Peyer's patch (tissue), 4 donors: ENCODE measurements around the gene SRA1. TPM values are rescaled to one million over a fixed set of nuclear protein-coding genes. Genes with fewer than 3 reads are reported as not detected.

Experiments
- DNase-seq, 3 donors: peaks; one replicate each; pipeline ENCODE4 v3.0.0-alpha.2; 2017 to 2019
- H3K27ac ChIP-seq, 4 donors: fragments of 200-600 bp; sonication (generic); one replicate each; pipeline ENCODE4 v1.5.1; 2016 to 2019
- H3K27me3 ChIP-seq, 2 donors: fragments of 200-600 bp; sonication (generic); one replicate each; pipeline ENCODE4 v1.5.1; 2019
- H3K36me3 ChIP-seq, 3 donors: fragments of 200-600 bp; sonication (generic); one replicate each; pipeline ENCODE4 v1.5.1; 2016 to 2019
- H3K4me1 ChIP-seq, 4 donors: fragments of 200-600 bp; sonication (generic); one replicate each; pipeline ENCODE4 v1.5.1; 2016 to 2019
- H3K4me3 ChIP-seq, 4 donors: fragments of 200-600 bp; sonication (generic); 1 replicate in 3 of 4; 2 replicates in 1 of 4; pipeline ENCODE4 v1.5.1; 2016 to 2019; ENCODE audit warnings: mild to moderate bottlenecking in 1 of 4
- H3K9me3 ChIP-seq, 4 donors: fragments of 200-600 bp; sonication (generic); one replicate each; pipeline ENCODE4 v1.5.1; 2016 to 2019; ENCODE audit warnings: mild to moderate bottlenecking in 1 of 4
- POLR2A ChIP-seq, 2 donors: fragments of 450-650 bp; IDR thresholded peaks; one replicate each; pipeline ENCODE4 v1.5.1; 2017; ENCODE audit warnings: antibody characterized with exemption in 2 of 2, mild to moderate bottlenecking in 2 of 2, moderate library complexity in 2 of 2
- total RNA-seq, 4 donors: library from RNA; depleted of rRNA; stranded (reverse); fragments of >200 nt; gene quantifications; one replicate each; pipeline ENCODE4 v1.1.0, GENCODE V29; 2016
- TF ChIP-seq, protein P1 (sequence below), 6 experiments: fragments of 450-650 bp in 4 of 6; fragments of 200-600 bp in 2 of 6; sonication (generic) in 1 of 6; IDR thresholded peaks; one replicate each; pipeline ENCODE4 v1.5.1; 2017 to 2019; ENCODE audit warnings: antibody characterized with exemption in 6 of 6, mild to moderate bottlenecking in 3 of 6, moderate library complexity in 1 of 6

Gene SRA1
- total RNA-seq, 4 donors from 2014 or later: 19.8 to 38.6 (median 27.5) TPM

- H3K4me1 ChIP-seq: no peaks in the 10 kb centered on the region
- no peaks in the 10 kb centered on the region for H3K36me3 ChIP-seq
- peak in 2 of 3 donors; percentile 71 for DNase-seq
- TF ChIP-seq POLR2A (IDR thresholded peaks at IDR 0.05): no peak
- TF ChIP-seq, protein P1, sequence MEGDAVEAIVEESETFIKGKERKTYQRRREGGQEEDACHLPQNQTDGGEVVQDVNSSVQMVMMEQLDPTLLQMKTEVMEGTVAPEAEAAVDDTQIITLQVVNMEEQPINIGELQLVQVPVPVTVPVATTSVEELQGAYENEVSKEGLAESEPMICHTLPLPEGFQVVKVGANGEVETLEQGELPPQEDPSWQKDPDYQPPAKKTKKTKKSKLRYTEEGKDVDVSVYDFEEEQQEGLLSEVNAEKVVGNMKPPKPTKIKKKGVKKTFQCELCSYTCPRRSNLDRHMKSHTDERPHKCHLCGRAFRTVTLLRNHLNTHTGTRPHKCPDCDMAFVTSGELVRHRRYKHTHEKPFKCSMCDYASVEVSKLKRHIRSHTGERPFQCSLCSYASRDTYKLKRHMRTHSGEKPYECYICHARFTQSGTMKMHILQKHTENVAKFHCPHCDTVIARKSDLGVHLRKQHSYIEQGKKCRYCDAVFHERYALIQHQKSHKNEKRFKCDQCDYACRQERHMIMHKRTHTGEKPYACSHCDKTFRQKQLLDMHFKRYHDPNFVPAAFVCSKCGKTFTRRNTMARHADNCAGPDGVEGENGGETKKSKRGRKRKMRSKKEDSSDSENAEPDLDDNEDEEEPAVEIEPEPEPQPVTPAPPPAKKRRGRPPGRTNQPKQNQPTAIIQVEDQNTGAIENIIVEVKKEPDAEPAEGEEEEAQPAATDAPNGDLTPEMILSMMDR (IDR thresholded peaks at IDR 0.05): peak in 4 of 6 experiments; percentile 20 to 55 (median 52)
- H3K4me3 ChIP-seq: no peak overlapping the region
- H3K9me3 ChIP-seq: no peaks in the 10 kb centered on the region
- H3K27me3 ChIP-seq: no peaks in the 10 kb centered on the region
- H3K27ac ChIP-seq: no peak overlapping the region
These were observed 18.0 kb upstream of the SRA1 start for GRCh38 chr5:140575309-140575708.

GRCh38 chr5:140574165-140574564 is 16.9 kb upstream of the SRA1 start:
- no peak for TF ChIP-seq POLR2A (IDR thresholded peaks at IDR 0.05)
- TF ChIP-seq, protein P1 (IDR thresholded peaks at IDR 0.05): no peak
- H3K4me3 ChIP-seq: no peak overlapping the region
- H3K27me3 ChIP-seq: no peaks in the 10 kb centered on the region
- H3K9me3 ChIP-seq: no peaks in the 10 kb centered on the region
- no peaks in the 10 kb centered on the region for H3K36me3 ChIP-seq
- H3K27ac ChIP-seq: no peak overlapping the region
- peaks cover 0 to 8% (median under 1%) of the 10 kb centered on the region in 4 donors for H3K4me1 ChIP-seq
- peak in 1 of 3 donors; percentile 45 for DNase-seq

GRCh38 chr5:140573683-140574082 is 16.4 kb upstream of the SRA1 start:
- peak in 1 of 3 donors; percentile 30 for DNase-seq
- Histone ChIP-seq H3K4me1 (peaks cover 0 to 13% (median 3%) of the 10 kb centered on the region in 4 donors), H3K4me3 (no peak overlapping the region), H3K9me3 (no peaks in the 10 kb centered on the region), H3K36me3 (no peaks in the 10 kb centered on the region), H3K27me3 (no peaks in the 10 kb centered on the region), H3K27ac (peak overlapping the region in 1 of 4 donors; percentile 13)
- TF ChIP-seq, protein P1 (IDR thresholded peaks at IDR 0.05): no peak
- no peak for TF ChIP-seq POLR2A (IDR thresholded peaks at IDR 0.05)

- Histone ChIP-seq H3K4me3 (no peak overlapping the region), H3K9me3 (no peaks in the 10 kb centered on the region), H3K27ac (peak overlapping the region; percentile 20 to 72 (median 28)), H3K4me1 (peaks cover 0 to 30% (median 4%) of the 10 kb centered on the region in 4 donors), H3K27me3 (no peaks in the 10 kb centered on the region), H3K36me3 (peaks cover 0 to 20% (median 0%) of the 10 kb centered on the region in 3 donors)
- DNase-seq: peak in 1 of 3 donors; percentile 47
- TF ChIP-seq POLR2A (IDR thresholded peaks at IDR 0.05): no peak
These were observed 13.8 kb upstream of the SRA1 start for GRCh38 chr5:140571105-140571504.

GRCh38 chr5:140570488-140570887 is 13.2 kb upstream of the SRA1 start:
- no peak for TF ChIP-seq POLR2A (IDR thresholded peaks at IDR 0.05)
- TF ChIP-seq, protein P1 (IDR thresholded peaks at IDR 0.05): no peak
- H3K27ac ChIP-seq: peak overlapping the region; percentile 49 to 72 (median 66)
- no peaks in the 10 kb centered on the region for H3K27me3 ChIP-seq
- DNase-seq: no peak
- no peaks in the 10 kb centered on the region for H3K9me3 ChIP-seq
- H3K36me3 ChIP-seq: peaks cover 0 to 20% (median 0%) of the 10 kb centered on the region in 3 donors
- peaks cover 0 to 37% (median 6%) of the 10 kb centered on the region in 4 donors for H3K4me1 ChIP-seq
- no peak overlapping the region for H3K4me3 ChIP-seq

GRCh38 chr5:140570058-140570457 is 12.8 kb upstream of the SRA1 start:
- no peaks in the 10 kb centered on the region for H3K27me3 ChIP-seq
- peak overlapping the region; percentile 49 to 72 (median 66) for H3K27ac ChIP-seq
- TF ChIP-seq, protein P1 (IDR thresholded peaks at IDR 0.05): no peak
- TF ChIP-seq POLR2A (IDR thresholded peaks at IDR 0.05): no peak
- peaks cover 0 to 20% (median 0%) of the 10 kb centered on the region in 3 donors for H3K36me3 ChIP-seq
- peaks cover 0 to 41% (median 8%) of the 10 kb centered on the region in 4 donors for H3K4me1 ChIP-seq
- no peaks in the 10 kb centered on the region for H3K9me3 ChIP-seq
- no peak overlapping the region for H3K4me3 ChIP-seq
- peak in 2 of 3 donors; percentile 11 to 40 for DNase-seq
